ENCODE data around the gene HPX.

Gene HPX

GRCh38 chr11:6391537-6392134, 49.2 kb downstream of the HPX start:
- no peak for ATAC-seq (replicated peaks; ENCODE audit: extremely low read depth, poor library complexity, severe bottlenecking)
- H3K9me3 Mint-ChIP-seq: no peaks in the 10 kb centered on the region
- peaks cover 17% of the 10 kb centered on the region for H3K36me3 Mint-ChIP-seq (ENCODE audit: insufficient read depth)
- peak overlapping the region; percentile 77 for H3K27ac Mint-ChIP-seq (ENCODE audit: low read depth)
- H3K27me3 Mint-ChIP-seq: no peaks in the 10 kb centered on the region
- H3K4me1 Mint-ChIP-seq: peaks cover 46% of the 10 kb centered on the region
- no peak for DNase-seq (ENCODE audit: low spot score in 2 of 2)
- H3K4me3 Mint-ChIP-seq: peak overlapping the region; percentile 87

GRCh38 chr11:6390718-6391469, 49.9 kb downstream of the HPX start:
- Mint-ChIP-seq H3K36me3 (ENCODE audit: insufficient read depth) (peaks cover 19% of the 10 kb centered on the region), H3K4me1 (peaks cover 38% of the 10 kb centered on the region), H3K27me3 (no peaks in the 10 kb centered on the region), H3K4me3 (peak overlapping the region; percentile 87), H3K27ac (ENCODE audit: low read depth) (peak overlapping the region; percentile 96), H3K9me3 (no peaks in the 10 kb centered on the region)
- no peak for DNase-seq (ENCODE audit: low spot score in 2 of 2)
- peak; percentile 4 for ATAC-seq (replicated peaks; ENCODE audit: extremely low read depth, poor library complexity, severe bottlenecking)

GRCh38 chr11:6389905-6390717, 50.7 kb downstream of the HPX start, which contains the start of gene SMPD1:
TSS of gene SMPD1 (plus strand) at chr11:6390474. CDS start at chr11:6390599, 125 bp downstream.
- peaks cover 20% of the 10 kb centered on the region for H3K36me3 Mint-ChIP-seq (ENCODE audit: insufficient read depth)
- no peaks in the 10 kb centered on the region for H3K9me3 Mint-ChIP-seq
- peak within 1 kb of the TSS; percentile 87 for H3K4me3 Mint-ChIP-seq
- ATAC-seq (replicated peaks; ENCODE audit: extremely low read depth, poor library complexity, severe bottlenecking) (peak; percentile 94), DNase-seq (ENCODE audit: low spot score in 2 of 2) (peak; percentile 82 to 88)
- peaks cover 41% of the 10 kb centered on the region for H3K4me1 Mint-ChIP-seq
- H3K27me3 Mint-ChIP-seq: no peaks in the 10 kb centered on the region
- peak within 1 kb of the TSS; percentile 96 for H3K27ac Mint-ChIP-seq (ENCODE audit: low read depth)

GRCh38 chr11:6388748-6389147, 52.0 kb downstream of the HPX start:
- H3K9me3 Mint-ChIP-seq: no peaks in the 10 kb centered on the region
- H3K4me1 Mint-ChIP-seq: peaks cover 40% of the 10 kb centered on the region
- peak overlapping the region; percentile 87 for H3K4me3 Mint-ChIP-seq
- no peak for ATAC-seq (replicated peaks; ENCODE audit: extremely low read depth, poor library complexity, severe bottlenecking)
- peaks cover 19% of the 10 kb centered on the region for H3K36me3 Mint-ChIP-seq (ENCODE audit: insufficient read depth)
- H3K27ac Mint-ChIP-seq (ENCODE audit: low read depth): peak overlapping the region; percentile 96
- H3K27me3 Mint-ChIP-seq: no peaks in the 10 kb centered on the region
- DNase-seq (ENCODE audit: low spot score in 2 of 2): no peak

GRCh38 chr11:6387811-6388599, 52.8 kb downstream of the HPX start:
- ATAC-seq (replicated peaks; ENCODE audit: extremely low read depth, poor library complexity, severe bottlenecking) (no peak), DNase-seq (ENCODE audit: low spot score in 2 of 2) (no peak)
- Mint-ChIP-seq H3K27me3 (no peaks in the 10 kb centered on the region), H3K9me3 (no peaks in the 10 kb centered on the region), H3K27ac (ENCODE audit: low read depth) (no peak overlapping the region), H3K4me1 (peaks cover 33% of the 10 kb centered on the region), H3K36me3 (ENCODE audit: insufficient read depth) (peaks cover 17% of the 10 kb centered on the region), H3K4me3 (no peak overlapping the region)

GRCh38 chr11:6385046-6385777, 55.6 kb downstream of the HPX start:
- H3K27ac Mint-ChIP-seq (ENCODE audit: low read depth): no peak overlapping the region
- H3K27me3 Mint-ChIP-seq: no peaks in the 10 kb centered on the region
- no peaks in the 10 kb centered on the region for H3K9me3 Mint-ChIP-seq
- H3K4me3 Mint-ChIP-seq: no peak overlapping the region
- ATAC-seq (replicated peaks; ENCODE audit: extremely low read depth, poor library complexity, severe bottlenecking) (no peak), DNase-seq (ENCODE audit: low spot score in 2 of 2) (no peak)
- peaks cover 10% of the 10 kb centered on the region for H3K36me3 Mint-ChIP-seq (ENCODE audit: insufficient read depth)
- peaks cover 18% of the 10 kb centered on the region for H3K4me1 Mint-ChIP-seq
